OCI-LY7 (cell line): ENCODE data around the gene THPO.

ENCODE experiments used
- EZH2phosphoT487 ChIP-seq: fragments of 200-600 bp; sonication (generic); IDR thresholded peaks from 2 replicates; pipeline ENCODE4 v1.6.1; 2018; ENCODE audit warnings: low read depth, borderline replicate concordance, mild to moderate bottlenecking, mixed run types, antibody characterized with exemption, low read length, moderate library complexity, mixed read lengths
- TF ChIP-seq, protein P1 (sequence below): fragments of 200-600 bp; sonication (generic); conservative IDR thresholded peaks from 2 replicates; pipeline ENCODE4 v1.5.1; 2014; ENCODE audit warnings: mild to moderate bottlenecking, antibody characterized with exemption, low read length, moderate library complexity, mixed read lengths

DNA sequence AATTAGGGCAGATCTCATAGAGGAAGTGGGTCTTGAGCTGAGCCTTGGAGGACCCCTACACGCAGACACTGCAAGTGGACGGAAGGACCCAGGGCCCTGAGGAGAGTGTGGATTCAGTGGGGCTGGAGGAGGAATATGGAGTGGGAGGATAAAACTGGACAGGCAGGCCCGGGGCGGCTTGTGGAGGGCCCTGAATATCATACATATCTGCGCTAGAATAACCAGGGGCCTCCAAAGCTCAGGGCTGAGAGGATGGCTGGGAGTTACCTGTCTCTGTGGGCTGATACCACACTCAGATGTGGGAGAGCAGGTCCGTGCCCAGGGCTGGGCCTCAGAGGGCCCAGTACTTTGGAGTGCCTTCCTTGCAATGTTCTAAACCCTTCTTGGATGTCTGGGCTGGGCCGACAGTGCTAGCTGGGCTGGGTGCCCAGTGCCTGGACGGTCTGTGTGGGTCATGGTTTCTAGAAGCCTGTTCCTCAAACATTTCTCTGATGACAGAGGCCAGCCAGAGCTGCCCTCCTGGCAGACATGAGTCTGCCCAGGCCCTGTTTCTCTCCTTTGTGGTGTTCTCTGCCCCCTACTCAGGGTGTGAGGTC, 31.4 kb upstream of the THPO start:
- TF ChIP-seq, protein P1, sequence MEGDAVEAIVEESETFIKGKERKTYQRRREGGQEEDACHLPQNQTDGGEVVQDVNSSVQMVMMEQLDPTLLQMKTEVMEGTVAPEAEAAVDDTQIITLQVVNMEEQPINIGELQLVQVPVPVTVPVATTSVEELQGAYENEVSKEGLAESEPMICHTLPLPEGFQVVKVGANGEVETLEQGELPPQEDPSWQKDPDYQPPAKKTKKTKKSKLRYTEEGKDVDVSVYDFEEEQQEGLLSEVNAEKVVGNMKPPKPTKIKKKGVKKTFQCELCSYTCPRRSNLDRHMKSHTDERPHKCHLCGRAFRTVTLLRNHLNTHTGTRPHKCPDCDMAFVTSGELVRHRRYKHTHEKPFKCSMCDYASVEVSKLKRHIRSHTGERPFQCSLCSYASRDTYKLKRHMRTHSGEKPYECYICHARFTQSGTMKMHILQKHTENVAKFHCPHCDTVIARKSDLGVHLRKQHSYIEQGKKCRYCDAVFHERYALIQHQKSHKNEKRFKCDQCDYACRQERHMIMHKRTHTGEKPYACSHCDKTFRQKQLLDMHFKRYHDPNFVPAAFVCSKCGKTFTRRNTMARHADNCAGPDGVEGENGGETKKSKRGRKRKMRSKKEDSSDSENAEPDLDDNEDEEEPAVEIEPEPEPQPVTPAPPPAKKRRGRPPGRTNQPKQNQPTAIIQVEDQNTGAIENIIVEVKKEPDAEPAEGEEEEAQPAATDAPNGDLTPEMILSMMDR: no peak
- no peak for TF ChIP-seq EZH2phosphoT487
